HEK293 (cell line): Measurements from ENCODE around the gene POU2AF1.

ENCODE experiments used
- BCL11A ChIP-seq: fragments of 450-650 bp; formaldehyde crosslinking; IDR thresholded peaks from 2 replicates; pipeline ENCODE4 v1.5.1; 2016; ENCODE audit warnings: low read depth, missing biosample characterization, missing genetic modification characterization
- BCL11B ChIP-seq: fragments of 450-650 bp; formaldehyde crosslinking; IDR thresholded peaks from 2 replicates; pipeline ENCODE4 v1.5.1; 2016; ENCODE audit warnings: low read depth, missing biosample characterization, missing genetic modification characterization
- CTCF ChIP-seq: fragments of 450-650 bp; formaldehyde crosslinking; IDR thresholded peaks from 2 replicates; pipeline ENCODE4 v1.5.1; 2016; ENCODE audit warnings: missing biosample characterization, missing genetic modification characterization
- ELK4 ChIP-seq: IDR thresholded peaks from 2 replicates; pipeline ENCODE4 v1.6.1; 2011; ENCODE audit warnings: mild to moderate bottlenecking, low read depth, low read length, borderline replicate concordance
- GLI2 ChIP-seq: fragments of 450-650 bp; formaldehyde crosslinking; IDR thresholded peaks from 2 replicates; pipeline ENCODE4; 2017; ENCODE audit warnings: missing biosample characterization, missing genetic modification characterization, low read depth, borderline replicate concordance
- PRDM10 ChIP-seq: fragments of 450-650 bp; formaldehyde crosslinking; IDR thresholded peaks from 2 replicates; pipeline ENCODE4 v1.5.1; 2016; ENCODE audit warnings: missing biosample characterization, missing genetic modification characterization
- REST ChIP-seq: fragments of 450-650 bp; formaldehyde crosslinking; IDR thresholded peaks from 2 replicates; pipeline ENCODE4 v1.5.1; 2016; ENCODE audit warnings: missing biosample characterization, missing genetic modification characterization
- SCRT1 ChIP-seq: fragments of 450-650 bp; formaldehyde crosslinking; IDR thresholded peaks from 2 replicates; pipeline ENCODE4 v1.5.1; 2016; ENCODE audit warnings: missing biosample characterization, missing genetic modification characterization, borderline replicate concordance
- SCRT2 ChIP-seq: fragments of 450-650 bp; formaldehyde crosslinking; IDR thresholded peaks from 2 replicates; pipeline ENCODE4 v1.5.1; 2016; ENCODE audit warnings: missing biosample characterization, missing genetic modification characterization
- SETDB1 ChIP-seq: IDR thresholded peaks from one replicate; pipeline ENCODE4 v1.6.1; 2017; ENCODE audit warnings: mild to moderate bottlenecking, low read length, moderate library complexity, mixed read lengths; ENCODE audit not compliant: insufficient read length
- SP7 ChIP-seq: fragments of 450-650 bp; formaldehyde crosslinking; IDR thresholded peaks from 2 replicates; pipeline ENCODE4 v1.5.1; 2016; ENCODE audit warnings: missing biosample characterization, missing genetic modification characterization
- ZBTB48 ChIP-seq: fragments of 450-650 bp; formaldehyde crosslinking; IDR thresholded peaks from 2 replicates; pipeline ENCODE4 v1.5.1; 2016; ENCODE audit warnings: missing biosample characterization, missing genetic modification characterization
- ZNF132 ChIP-seq: fragments of 450-650 bp; formaldehyde crosslinking; IDR thresholded peaks from 2 replicates; pipeline ENCODE4 v1.5.1; 2017; ENCODE audit warnings: missing biosample characterization, missing genetic modification characterization, borderline replicate concordance
- ZNF248 ChIP-seq: fragments of 450-650 bp; formaldehyde crosslinking; IDR thresholded peaks from 2 replicates; pipeline ENCODE4 v1.5.1; 2017; ENCODE audit warnings: missing biosample characterization, missing genetic modification characterization
- ZNF324 ChIP-seq: fragments of 450-650 bp; formaldehyde crosslinking; IDR thresholded peaks from 2 replicates; pipeline ENCODE4 v1.5.1; 2016; ENCODE audit warnings: missing biosample characterization, missing genetic modification characterization
- ZNF354C ChIP-seq: fragments of 450-650 bp; formaldehyde crosslinking; IDR thresholded peaks from 2 replicates; pipeline ENCODE4 v1.5.1; 2016; ENCODE audit warnings: missing biosample characterization, missing genetic modification characterization, low read depth, borderline replicate concordance
- ZNF362 ChIP-seq: fragments of 450-650 bp; formaldehyde crosslinking; IDR thresholded peaks from 2 replicates; pipeline ENCODE4 v1.5.1; 2016; ENCODE audit warnings: missing biosample characterization, missing genetic modification characterization
- ZNF398 ChIP-seq: fragments of 450-650 bp; formaldehyde crosslinking; IDR thresholded peaks from 2 replicates; pipeline ENCODE4 v1.5.1; 2017; ENCODE audit warnings: missing biosample characterization, missing genetic modification characterization
- ZNF558 ChIP-seq: fragments of 450-650 bp; formaldehyde crosslinking; IDR thresholded peaks from 2 replicates; pipeline ENCODE4 v1.5.1; 2016; ENCODE audit warnings: missing biosample characterization, missing genetic modification characterization
- ZNF76 ChIP-seq: fragments of 450-650 bp; formaldehyde crosslinking; IDR thresholded peaks from 2 replicates; pipeline ENCODE4; 2016; ENCODE audit warnings: low read depth, missing biosample characterization, missing genetic modification characterization, borderline replicate concordance
- ZSCAN16 ChIP-seq: fragments of 450-650 bp; formaldehyde crosslinking; IDR thresholded peaks from 2 replicates; pipeline ENCODE4 v1.5.1; 2016; ENCODE audit warnings: missing biosample characterization, missing genetic modification characterization
- ZSCAN4 ChIP-seq: fragments of 450-650 bp; formaldehyde crosslinking; IDR thresholded peaks from 2 replicates; pipeline ENCODE4 v1.5.1; 2017; ENCODE audit warnings: missing biosample characterization, missing genetic modification characterization
- ZXDB ChIP-seq: fragments of 450-650 bp; formaldehyde crosslinking; IDR thresholded peaks from 2 replicates; pipeline ENCODE4 v1.5.1; 2016; ENCODE audit warnings: missing biosample characterization, missing genetic modification characterization

The POU2AF1 gene

GRCh38 chr11:111334532-111335502, 44.3 kb downstream of the POU2AF1 start (continued):
- TF ChIP-seq ZNF362 (tag by site-specific recombination) (no peak), ZBTB48 (tag by site-specific recombination) (no peak), ELK4 (no peak), ZNF76 (tag by site-specific recombination) (no peak), PRDM10 (tag by site-specific recombination) (peak; percentile 86), ZSCAN16 (tag by site-specific recombination) (no peak), SP7 (tag by site-specific recombination) (no peak), BCL11A (tag by site-specific recombination) (no peak), ZNF558 (tag by site-specific recombination) (no peak), ZNF248 (tag by site-specific recombination) (no peak), SCRT2 (tag by site-specific recombination) (no peak), CTCF (tag by site-specific recombination) (no peak), SETDB1 (no peak), ZNF354C (tag by site-specific recombination) (no peak), ZNF132 (tag by site-specific recombination) (no peak), ZSCAN4 (tag by site-specific recombination) (no peak), ZNF398 (no peak), REST (tag by site-specific recombination) (peak; percentile 49; the same call in 1 of the 2 replicates), GLI2 (tag by site-specific recombination) (no peak), ZNF324 (tag by site-specific recombination) (no peak), BCL11B (tag by site-specific recombination) (no peak), SCRT1 (tag by site-specific recombination) (no peak), ZXDB (peak; percentile 43; the same call in 1 of the 2 replicates)
